GM12872 (cell line): Measurements from ENCODE around the gene COL4A6.

Experiments
- TF ChIP-seq, protein P1 (sequence below): IDR thresholded peaks from 3 replicates; pipeline ENCODE4 v1.5.1; 2011; ENCODE audit warnings: low read depth, mild to moderate bottlenecking, low read length, moderate library complexity; ENCODE audit not compliant: insufficient read depth

COL4A6 gene

GRCh38 chrX:108312957-108313356 is 125.3 kb downstream of the COL4A6 start:
- TF ChIP-seq, protein P1, sequence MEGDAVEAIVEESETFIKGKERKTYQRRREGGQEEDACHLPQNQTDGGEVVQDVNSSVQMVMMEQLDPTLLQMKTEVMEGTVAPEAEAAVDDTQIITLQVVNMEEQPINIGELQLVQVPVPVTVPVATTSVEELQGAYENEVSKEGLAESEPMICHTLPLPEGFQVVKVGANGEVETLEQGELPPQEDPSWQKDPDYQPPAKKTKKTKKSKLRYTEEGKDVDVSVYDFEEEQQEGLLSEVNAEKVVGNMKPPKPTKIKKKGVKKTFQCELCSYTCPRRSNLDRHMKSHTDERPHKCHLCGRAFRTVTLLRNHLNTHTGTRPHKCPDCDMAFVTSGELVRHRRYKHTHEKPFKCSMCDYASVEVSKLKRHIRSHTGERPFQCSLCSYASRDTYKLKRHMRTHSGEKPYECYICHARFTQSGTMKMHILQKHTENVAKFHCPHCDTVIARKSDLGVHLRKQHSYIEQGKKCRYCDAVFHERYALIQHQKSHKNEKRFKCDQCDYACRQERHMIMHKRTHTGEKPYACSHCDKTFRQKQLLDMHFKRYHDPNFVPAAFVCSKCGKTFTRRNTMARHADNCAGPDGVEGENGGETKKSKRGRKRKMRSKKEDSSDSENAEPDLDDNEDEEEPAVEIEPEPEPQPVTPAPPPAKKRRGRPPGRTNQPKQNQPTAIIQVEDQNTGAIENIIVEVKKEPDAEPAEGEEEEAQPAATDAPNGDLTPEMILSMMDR: no peak

DNA sequence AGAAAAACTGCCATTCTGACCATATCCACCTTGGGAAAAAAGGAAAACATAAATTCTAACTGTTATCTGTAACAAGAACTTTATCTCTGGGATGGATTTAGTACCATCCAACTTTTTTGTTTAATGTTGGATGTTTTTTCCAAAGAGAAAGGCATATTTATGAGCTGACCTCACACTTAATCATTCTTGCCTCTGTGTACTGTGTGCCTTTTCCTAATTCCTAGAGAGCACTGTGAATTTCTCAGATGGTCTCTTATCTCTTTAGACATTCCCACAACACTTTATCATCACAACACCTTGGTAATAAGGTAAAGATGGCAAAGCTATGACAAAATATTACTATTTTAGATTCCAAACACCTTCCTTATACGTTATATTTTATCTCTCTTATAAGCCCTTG is 126.2 kb downstream of the COL4A6 start:
- TF ChIP-seq, protein P1: no peak

- TF ChIP-seq, protein P1: no peak
Observed at GRCh38 chrX:108310506-108310905, 127.7 kb downstream of the COL4A6 start.

DNA sequence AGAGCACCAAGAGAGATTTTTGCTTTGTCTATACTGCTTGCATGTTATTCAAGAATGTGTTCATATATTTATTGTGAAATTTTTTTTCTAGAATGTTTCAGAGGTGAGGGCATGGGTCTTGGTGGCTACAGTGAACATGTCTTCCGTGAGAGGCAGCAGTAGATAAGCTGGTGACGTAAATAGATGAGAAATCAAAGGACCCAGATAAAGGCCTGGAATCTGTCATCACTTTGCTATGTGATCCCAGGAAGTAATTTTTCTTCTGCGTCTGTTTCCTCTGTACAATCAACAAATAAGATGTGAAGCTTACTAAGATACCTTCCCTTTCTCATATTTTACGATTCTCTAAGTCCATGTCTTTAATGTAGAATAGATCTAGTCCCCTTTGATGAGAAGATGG is 129.1 kb downstream of the COL4A6 start:
- TF ChIP-seq, protein P1: no peak

DNA sequence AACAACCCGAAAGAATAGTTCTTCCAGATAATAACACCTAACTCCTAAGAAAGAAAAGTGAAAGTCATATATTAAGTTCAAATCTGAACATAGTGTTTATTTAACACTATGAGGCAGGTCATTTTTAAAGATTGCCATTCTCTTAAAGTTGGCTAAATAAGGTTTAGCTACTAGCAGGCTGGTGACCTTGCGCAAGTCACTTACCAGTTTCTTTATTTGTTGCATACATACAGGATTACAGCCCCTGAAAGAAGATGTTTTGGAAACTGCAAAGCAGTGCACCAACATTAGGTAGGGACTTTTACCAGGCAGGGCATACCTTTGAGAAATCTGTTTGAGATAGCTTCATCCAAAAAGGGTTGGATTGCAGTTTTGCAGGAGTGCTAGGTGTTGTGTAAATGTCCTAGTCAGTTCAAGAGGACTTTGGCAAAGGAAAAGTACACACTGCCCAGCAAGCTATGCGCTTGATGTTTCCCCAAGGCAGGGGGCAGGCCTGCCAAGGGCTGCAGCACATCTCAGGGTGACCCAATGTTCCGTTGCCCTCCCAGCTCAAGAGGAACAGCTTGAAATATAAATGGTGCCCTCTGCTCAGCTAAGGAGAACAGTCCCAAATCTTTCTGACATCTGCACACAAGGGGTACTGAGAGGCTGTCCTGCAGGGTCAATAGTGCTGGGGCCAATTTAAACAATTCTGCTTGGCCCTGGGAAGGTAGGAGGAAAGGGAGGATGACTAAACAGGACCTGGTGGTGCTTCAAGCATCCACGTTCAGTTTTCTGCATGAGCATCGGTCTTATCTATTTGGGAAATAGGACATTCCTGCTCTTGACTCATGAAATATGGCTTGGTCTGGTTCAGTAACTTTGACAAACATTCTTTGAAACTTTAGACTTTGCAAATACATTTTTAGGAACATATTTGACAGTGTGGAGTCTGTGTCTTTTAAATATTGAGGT is 130.8 kb downstream of the COL4A6 start:
- TF ChIP-seq, protein P1: no peak

- TF ChIP-seq, protein P1: no peak
Observed at GRCh38 chrX:108306086-108306485, 132.1 kb downstream of the COL4A6 start.

- TF ChIP-seq, protein P1: no peak
Observed at GRCh38 chrX:108304757-108305156, 133.5 kb downstream of the COL4A6 start.
